Activated gamma-delta T cell (primary cell): ENCODE measurements around the gene EML1.

Source experiments
- DNase-seq: peaks from one replicate; lab custom pipeline; 2025; lab: John Stamatoyannopoulos, UW
- total RNA-seq, 2 donors: gene quantifications; one replicate each; lab custom pipeline; 2026; lab: John Stamatoyannopoulos, UW

Gene EML1, protein sequence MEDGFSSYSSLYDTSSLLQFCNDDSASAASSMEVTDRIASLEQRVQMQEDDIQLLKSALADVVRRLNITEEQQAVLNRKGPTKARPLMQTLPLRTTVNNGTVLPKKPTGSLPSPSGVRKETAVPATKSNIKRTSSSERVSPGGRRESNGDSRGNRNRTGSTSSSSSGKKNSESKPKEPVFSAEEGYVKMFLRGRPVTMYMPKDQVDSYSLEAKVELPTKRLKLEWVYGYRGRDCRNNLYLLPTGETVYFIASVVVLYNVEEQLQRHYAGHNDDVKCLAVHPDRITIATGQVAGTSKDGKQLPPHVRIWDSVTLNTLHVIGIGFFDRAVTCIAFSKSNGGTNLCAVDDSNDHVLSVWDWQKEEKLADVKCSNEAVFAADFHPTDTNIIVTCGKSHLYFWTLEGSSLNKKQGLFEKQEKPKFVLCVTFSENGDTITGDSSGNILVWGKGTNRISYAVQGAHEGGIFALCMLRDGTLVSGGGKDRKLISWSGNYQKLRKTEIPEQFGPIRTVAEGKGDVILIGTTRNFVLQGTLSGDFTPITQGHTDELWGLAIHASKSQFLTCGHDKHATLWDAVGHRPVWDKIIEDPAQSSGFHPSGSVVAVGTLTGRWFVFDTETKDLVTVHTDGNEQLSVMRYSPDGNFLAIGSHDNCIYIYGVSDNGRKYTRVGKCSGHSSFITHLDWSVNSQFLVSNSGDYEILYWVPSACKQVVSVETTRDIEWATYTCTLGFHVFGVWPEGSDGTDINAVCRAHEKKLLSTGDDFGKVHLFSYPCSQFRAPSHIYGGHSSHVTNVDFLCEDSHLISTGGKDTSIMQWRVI
- 1.4 to 4.8 reads per million in 2 donors for total RNA-seq

- DNase-seq: peak; percentile 47
These were observed at the start of gene EML1 for GRCh38 chr14:99793213-99794150. EML1 (plus strand) TSS chr14:99793413; CDS start chr14:99793477, 64 bp downstream.

DNA sequence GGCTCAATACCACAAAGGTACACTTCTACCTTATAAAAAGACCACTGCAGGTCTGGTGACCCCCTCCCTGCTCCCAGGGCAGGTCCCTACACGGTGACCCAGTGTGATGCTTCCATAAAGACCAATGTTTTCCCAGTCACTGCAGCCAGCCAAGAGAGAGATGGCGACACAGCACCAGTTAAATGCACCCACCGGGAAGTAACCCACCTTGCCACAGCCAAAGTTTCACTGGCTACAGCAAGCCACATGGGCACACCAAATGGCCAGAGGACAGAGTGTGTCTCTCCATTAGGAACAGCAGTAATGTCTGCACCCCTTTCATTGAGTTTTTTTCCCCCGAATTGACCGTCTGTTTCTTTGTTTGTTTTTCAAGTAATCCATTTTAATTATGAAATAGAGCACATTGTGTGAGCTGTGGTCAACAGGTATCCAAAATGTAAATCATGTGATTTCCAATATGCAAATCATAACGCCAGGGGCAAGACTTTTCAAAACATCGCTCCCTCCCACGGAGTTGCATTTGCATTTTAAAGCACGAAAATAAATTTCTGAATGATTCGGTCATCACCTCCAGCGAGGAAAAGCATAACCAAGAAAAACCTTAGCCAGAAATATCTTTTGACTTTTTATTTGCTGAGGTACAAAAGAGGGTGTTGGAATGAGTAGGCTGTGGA is 48.9 kb upstream of the EML1 start:
- no peak for DNase-seq

- DNase-seq: no peak
These were observed 48.4 kb upstream of the EML1 start for GRCh38 chr14:99744873-99745224.

DNA sequence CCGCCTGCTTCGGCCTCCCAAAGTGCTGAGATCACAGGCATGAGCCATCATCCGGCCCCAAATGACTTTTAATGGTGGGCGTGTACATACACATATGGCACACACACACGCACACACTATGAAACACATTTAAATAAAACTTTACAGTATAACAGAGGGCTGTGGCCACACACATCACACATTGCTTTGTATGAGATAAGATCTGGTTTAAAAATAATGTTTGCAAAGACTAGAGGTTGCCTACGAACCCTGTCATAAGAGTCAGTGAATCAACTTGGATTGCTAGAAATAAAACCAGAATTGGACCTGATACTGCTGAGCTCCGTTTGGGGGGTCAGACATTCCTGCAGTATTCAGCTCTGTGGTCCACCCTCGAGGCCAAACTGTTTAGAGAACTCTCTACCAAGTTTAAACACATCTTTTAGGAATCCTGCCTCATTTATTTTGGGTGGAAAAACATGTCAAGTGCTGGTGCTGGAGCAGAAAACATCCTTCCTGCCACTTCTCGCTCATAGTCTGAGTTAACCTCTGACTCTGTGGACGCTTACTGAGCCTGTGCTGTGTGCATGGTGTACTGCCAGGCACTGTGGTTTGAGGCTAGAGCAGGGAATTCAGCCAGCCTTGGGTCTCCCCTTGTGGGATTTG is 47.8 kb upstream of the EML1 start:
- no peak for DNase-seq

DNA sequence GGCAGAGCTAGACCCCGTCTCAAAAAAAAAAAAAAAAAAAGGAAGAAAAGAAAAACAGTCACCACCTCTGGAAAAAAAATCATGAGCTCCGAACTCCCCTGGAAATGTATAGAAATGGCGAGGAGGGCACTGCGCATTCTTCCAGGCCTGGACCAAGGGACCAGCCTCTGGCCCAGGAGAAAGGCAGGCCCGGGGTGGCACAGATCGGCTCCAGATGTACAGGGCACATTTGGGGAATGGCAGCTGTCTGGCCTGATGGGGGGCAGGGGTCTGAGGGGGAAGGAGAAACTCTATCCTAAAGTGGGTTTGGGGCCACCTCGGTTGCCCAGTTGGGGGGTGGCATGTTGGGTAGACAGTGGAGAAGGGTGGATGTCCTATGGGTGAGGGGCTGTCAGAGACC is 46.0 kb upstream of the EML1 start:
- no peak for DNase-seq

DNA sequence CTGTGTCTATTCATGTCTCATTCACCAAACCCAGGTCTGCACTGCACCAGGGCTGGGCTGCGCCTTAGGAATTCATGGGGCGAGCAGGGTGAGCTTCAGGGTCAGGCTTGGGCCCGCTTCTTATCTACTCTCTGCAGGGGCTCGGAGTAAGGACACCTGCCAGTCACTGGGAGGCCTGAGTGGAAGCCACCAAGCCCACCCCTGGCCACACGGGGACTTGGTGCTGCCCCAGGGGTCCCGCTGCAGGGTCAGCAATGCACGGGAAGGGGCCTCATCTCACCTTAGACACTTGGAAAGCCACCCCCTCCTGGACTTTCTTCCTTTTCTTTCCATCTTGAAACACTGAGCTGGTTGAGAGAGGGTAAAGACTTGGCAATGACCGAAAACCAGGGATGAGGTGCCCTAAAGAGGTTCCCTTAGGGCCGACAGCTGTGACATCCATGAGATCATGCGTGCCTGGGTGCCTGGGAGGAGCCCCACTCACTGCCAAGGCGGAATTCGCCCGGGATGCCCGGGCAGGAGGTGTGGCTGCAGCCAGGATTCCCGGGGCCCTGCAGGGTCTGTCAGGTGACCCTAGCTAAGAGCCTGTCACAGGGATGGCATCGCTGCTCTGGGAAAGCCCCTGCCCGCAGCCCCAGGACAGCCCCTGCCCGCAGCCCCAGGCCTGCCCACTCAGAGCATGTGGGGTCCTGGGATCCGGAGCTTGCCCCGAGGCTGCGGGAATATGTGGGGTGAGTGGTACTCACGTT is 45.5 kb upstream of the EML1 start:
- no peak for DNase-seq

- no peak for DNase-seq
These were observed 44.7 kb upstream of the EML1 start for GRCh38 chr14:99748529-99748928.

- no peak for DNase-seq
These were observed 44.1 kb upstream of the EML1 start for GRCh38 chr14:99749142-99749541.

- no peak for DNase-seq
These were observed 43.2 kb upstream of the EML1 start for GRCh38 chr14:99749763-99750715.

DNA sequence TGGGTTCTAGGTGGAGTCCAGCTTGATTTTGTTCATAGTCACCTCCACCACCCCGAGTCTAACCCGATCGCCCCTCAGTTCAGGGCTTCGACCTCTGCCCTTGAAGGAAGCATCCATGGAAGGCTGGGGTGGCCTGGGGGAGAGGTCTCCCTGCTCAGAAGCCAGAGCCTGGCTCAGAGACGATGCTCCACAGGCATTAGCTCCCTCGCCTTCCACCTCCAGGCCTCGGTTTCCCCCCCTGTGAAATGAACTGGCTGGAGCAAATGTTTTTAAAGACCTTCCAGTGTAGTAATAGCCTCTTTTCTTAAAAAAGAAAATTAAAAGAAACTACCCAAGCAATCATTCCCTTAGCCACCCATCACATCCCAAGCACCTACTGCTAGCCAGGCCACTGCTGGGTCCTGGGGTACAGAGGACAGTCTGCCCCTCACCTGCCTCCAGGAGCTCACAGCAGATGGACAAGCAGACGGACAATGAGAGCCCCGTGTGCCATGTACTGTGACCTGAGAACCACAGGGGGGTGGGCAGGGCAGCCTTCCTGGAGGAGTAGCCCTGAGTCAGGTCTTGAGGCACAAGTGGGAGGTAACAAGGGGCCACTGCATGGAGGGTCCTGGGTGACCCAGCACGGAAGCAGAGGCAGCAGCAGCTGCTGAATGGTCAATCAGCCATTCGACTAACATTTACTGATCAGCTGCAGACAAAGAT is 42.3 kb upstream of the EML1 start:
- no peak for DNase-seq

DNA sequence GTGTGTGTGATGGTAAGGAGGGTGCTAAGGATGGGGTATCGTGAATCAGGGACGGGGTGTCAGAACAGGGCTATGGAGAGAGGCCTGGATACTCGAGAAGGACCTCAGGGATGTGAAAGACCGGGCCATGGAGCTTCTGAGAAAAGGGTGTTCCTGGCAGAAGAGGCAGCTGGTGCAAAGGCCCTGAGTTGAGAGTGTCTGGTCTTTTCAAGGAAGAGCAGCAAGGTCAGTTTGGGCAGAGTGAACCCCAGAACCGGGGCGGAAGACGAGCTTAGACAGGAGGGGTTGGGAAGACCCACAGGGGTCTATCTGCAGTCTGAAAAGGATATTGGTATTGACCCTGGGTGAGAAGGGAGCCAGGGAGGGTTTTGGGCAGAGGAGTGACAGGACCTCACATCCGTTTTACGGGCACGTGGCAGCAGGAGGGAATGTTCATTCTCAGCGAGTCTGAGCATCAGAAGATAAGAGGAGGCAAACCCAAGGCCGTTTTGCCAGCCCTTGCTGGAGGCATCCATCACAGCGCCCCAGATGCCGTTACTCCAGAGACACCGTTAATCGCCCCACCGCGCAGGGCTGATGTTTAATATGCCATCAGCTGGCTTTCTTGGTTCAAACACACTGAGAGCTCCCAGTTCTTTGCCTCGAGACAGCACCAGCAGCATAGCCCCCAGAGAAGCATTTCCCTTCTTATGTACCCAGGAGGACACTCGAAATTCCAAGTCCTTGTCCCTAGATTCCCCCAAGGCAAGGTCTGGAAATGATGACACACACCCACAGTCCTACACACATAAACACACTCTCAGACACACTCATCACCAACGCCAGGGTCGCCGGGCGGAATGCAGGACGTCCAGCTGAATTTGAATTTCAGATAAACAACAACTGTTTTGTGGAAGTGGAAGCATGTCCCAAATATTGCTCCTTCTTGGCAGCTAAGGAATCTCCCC is 41.4 kb upstream of the EML1 start:
- no peak for DNase-seq

DNA sequence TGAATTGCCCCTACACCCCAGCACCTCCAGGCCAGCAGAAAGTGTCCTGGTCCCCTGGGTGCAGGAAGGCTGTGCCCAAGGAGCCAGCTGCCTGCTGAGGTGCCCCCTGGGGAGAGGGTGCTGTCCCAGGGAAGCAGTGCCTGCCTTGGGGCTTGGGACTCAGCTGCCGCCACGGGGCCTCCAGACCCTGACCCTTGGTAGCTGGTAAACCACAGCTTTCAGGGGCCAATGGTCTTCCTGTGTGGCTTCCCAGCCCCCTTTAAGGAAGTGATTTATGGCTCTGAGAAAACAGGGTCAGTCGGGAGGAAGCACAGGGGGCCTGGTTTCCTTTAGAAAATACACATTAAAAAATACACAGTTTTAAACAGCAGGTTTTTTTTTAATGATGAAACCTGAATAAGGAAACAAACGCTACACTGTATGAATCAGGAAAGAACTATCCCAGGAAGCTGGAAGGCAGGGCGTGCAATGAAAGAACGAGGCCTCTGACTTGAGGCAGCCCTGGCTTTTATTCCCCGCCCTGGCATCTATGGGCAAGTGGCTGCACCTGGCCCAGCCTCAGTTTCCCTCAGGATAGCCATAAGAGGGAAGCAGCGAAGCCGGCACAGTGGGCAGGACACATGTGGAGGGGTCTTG is 40.6 kb upstream of the EML1 start:
- no peak for DNase-seq

- DNase-seq: no peak
These were observed 39.7 kb upstream of the EML1 start for GRCh38 chr14:99753225-99754140.

GRCh38 chr14:99754141-99755067 is 38.8 kb upstream of the EML1 start:
- no peak for DNase-seq

DNA sequence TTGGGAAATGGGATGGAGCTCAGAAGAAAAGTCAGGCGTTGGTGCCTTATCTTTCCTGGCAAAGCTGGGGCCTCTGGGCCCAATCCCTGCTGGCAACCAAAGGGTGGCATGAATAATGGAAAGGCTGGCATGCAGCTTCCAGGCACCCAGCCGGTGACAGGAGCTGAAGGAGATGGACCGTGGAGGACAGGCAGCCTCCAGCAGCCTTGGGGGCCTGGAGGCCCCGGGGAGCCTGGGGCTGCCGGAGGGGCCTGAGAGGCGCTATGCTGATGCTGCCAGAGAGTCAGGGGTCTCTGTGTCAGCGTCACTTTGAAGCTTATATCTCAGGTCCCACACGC is 38.2 kb upstream of the EML1 start:
- no peak for DNase-seq
